Measurements from ENCODE around the gene HEATR3. TPM values are rescaled to one million over a fixed set of nuclear protein-coding genes. Genes with fewer than 3 reads are reported as not detected.

The HEATR3 gene
- total RNA-seq, 4 donors from 2014 or later: 17.6 to 42.2 (median 25.8) TPM

DNA sequence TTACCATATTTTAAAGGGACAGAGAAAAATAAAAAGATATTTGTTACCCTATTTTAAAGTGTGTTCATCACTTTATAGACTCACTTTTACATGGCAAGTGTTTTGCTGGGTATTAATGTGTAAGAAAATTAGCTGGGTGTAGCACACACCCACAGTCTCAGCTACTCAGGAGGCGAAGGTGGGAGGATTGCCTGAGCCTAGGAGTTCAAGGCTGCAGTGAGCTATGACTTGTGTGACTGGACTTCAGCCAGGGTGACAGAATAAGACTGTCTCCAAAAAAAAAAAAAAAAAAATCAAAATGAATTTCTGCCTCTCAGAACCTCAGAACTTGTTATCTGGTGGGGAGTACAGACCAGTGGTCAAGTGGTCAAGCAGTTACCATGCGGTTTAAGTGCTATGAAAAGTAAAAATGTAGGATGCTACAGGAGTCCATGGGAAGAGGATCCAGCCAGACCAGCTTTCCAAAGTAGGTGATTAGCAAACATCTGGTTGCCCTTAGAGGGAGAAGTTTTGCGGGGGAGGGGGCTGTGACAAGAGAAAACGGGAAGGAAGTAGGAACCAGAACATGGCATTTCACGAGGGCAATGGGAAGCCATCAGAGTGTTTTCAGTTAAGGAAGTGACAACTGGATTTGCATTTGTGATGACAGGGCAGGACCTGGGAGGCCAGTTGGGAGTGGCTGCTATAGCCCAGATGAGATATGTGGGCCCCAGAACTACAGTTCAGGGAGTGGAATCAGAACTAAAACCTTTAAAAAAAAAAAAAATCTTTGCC, 26.8 kb upstream of the HEATR3 start:
- H3K27ac ChIP-seq: peak overlapping the region; percentile 41 to 73 (median 56)
- H3K36me3 ChIP-seq: no peaks in the 10 kb centered on the region
- H3K27me3 ChIP-seq: no peaks in the 10 kb centered on the region
- H3K9me3 ChIP-seq: no peaks in the 10 kb centered on the region
- peak; percentile 60 for DNase-seq
- WGBS, 2 donors (ENCODE audit: low coverage in 1 of 2): 49 to 52% methylated on average over 4 to 5 of the region's 5 CpGs
- no peak overlapping the region for H3K4me3 ChIP-seq
- in situ Hi-C loops (cut with MboI; ENCODE audit: low pct_ligation_motif_present in 1 of 4, low pct_unique_long_range_greater_than_20kb in 1 of 4, low sequenced_read_pairs in 3 of 4) (loop anchor here in 1 of 4 donors (25.0 kb wide), 1 partner anchor 323 kb away; the partner anchor contains the start of gene BRD7), intact Hi-C loops (cut with DNase I; ENCODE audit: low total_unique reads) (no loop called here)
- peaks cover 0 to 47% (median 27%) of the 10 kb centered on the region in 4 donors for H3K4me1 ChIP-seq
- no peak for TF ChIP-seq POLR2A (IDR thresholded peaks at IDR 0.05)
- no peak for TF ChIP-seq EP300 (IDR thresholded peaks at IDR 0.05; ENCODE audit: low read depth)
- no peak for TF ChIP-seq POLR2AphosphoS5 (IDR thresholded peaks at IDR 0.05)
- TF ChIP-seq, protein P1, sequence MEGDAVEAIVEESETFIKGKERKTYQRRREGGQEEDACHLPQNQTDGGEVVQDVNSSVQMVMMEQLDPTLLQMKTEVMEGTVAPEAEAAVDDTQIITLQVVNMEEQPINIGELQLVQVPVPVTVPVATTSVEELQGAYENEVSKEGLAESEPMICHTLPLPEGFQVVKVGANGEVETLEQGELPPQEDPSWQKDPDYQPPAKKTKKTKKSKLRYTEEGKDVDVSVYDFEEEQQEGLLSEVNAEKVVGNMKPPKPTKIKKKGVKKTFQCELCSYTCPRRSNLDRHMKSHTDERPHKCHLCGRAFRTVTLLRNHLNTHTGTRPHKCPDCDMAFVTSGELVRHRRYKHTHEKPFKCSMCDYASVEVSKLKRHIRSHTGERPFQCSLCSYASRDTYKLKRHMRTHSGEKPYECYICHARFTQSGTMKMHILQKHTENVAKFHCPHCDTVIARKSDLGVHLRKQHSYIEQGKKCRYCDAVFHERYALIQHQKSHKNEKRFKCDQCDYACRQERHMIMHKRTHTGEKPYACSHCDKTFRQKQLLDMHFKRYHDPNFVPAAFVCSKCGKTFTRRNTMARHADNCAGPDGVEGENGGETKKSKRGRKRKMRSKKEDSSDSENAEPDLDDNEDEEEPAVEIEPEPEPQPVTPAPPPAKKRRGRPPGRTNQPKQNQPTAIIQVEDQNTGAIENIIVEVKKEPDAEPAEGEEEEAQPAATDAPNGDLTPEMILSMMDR (IDR thresholded peaks at IDR 0.05): no peak

- in situ Hi-C loops (cut with MboI; ENCODE audit: low pct_ligation_motif_present in 1 of 4, low pct_unique_long_range_greater_than_20kb in 1 of 4, low sequenced_read_pairs in 3 of 4) (loop anchor here in 1 of 4 donors (25.0 kb wide), 1 partner anchor 322 kb away; the partner anchor contains the start of gene BRD7), intact Hi-C loops (cut with DNase I; ENCODE audit: low total_unique reads) (no loop called here)
- H3K9me3 ChIP-seq: no peaks in the 10 kb centered on the region
- peaks cover 0 to 43% (median 25%) of the 10 kb centered on the region in 4 donors for H3K4me1 ChIP-seq
- 72 to 73% methylated on average over 2 to 8 of the region's 8 CpGs for WGBS, 2 donors (ENCODE audit: low coverage in 1 of 2)
- TF ChIP-seq POLR2AphosphoS5 (IDR thresholded peaks at IDR 0.05) (no peak), EP300 (IDR thresholded peaks at IDR 0.05; ENCODE audit: low read depth) (no peak), POLR2A (IDR thresholded peaks at IDR 0.05) (no peak)
- TF ChIP-seq, protein P1 (IDR thresholded peaks at IDR 0.05): no peak
- no peak for DNase-seq
- H3K4me3 ChIP-seq: no peak overlapping the region
- peak overlapping the region in 2 of 4 donors; percentile 41 to 73 for H3K27ac ChIP-seq
- no peaks in the 10 kb centered on the region for H3K36me3 ChIP-seq
- H3K27me3 ChIP-seq: no peaks in the 10 kb centered on the region
Measured at GRCh38 chr16:50040018-50040417, 25.8 kb upstream of the HEATR3 start.

GRCh38 chr16:50040710-50041109, 25.1 kb upstream of the HEATR3 start:
- H3K9me3 ChIP-seq: no peaks in the 10 kb centered on the region
- TF ChIP-seq EP300 (IDR thresholded peaks at IDR 0.05; ENCODE audit: low read depth): no peak
- no peaks in the 10 kb centered on the region for H3K36me3 ChIP-seq
- H3K4me1 ChIP-seq: peaks cover 0 to 38% (median 23%) of the 10 kb centered on the region in 4 donors
- in situ Hi-C loops (cut with MboI; ENCODE audit: low pct_ligation_motif_present in 1 of 4, low pct_unique_long_range_greater_than_20kb in 1 of 4, low sequenced_read_pairs in 3 of 4): loop anchor here in 1 of 4 donors (25.0 kb wide), 1 partner anchor 322 kb away; the partner anchor contains the start of gene BRD7
- no peak for DNase-seq
- no peaks in the 10 kb centered on the region for H3K27me3 ChIP-seq
- H3K27ac ChIP-seq: no peak overlapping the region
- no peak overlapping the region for H3K4me3 ChIP-seq
- 56% methylated on average over 1 of the region's 1 CpG; no CpG with 5 or more reads in 1 of the 2 donors for WGBS, 2 donors (ENCODE audit: low coverage in 1 of 2)
- intact Hi-C loops (cut with DNase I; ENCODE audit: low total_unique reads): no loop called here

DNA sequence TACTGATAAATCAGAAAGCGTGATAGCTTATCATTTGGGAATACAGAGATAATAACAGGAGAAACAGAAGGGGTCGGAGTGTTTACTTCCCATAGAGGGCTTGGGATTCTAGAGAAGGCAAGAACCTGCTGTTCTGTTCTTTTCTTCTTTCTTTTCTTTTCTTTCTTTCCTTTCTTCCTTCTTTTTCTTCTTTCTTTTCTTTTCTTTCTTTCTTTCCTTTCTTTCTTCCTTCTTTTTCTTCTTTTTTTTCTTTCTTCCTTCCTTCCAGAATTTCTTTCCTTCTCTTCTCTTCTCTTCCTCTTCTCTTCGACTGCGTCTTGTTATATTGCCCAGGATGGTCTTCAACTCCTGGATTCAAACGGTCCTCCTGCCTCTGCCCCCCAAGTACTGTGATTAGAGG, 22.4 kb upstream of the HEATR3 start:
- DNase-seq: no peak
- Histone ChIP-seq H3K27me3 (no peaks in the 10 kb centered on the region), H3K4me3 (no peak overlapping the region), H3K27ac (no peak overlapping the region), H3K36me3 (no peaks in the 10 kb centered on the region), H3K9me3 (no peaks in the 10 kb centered on the region), H3K4me1 (peaks cover 0 to 16% (median 7%) of the 10 kb centered on the region in 4 donors)
- TF ChIP-seq, protein P1 (IDR thresholded peaks at IDR 0.05): no peak
- no peak for TF ChIP-seq POLR2A (IDR thresholded peaks at IDR 0.05)
- TF ChIP-seq EP300 (IDR thresholded peaks at IDR 0.05; ENCODE audit: low read depth): no peak
- TF ChIP-seq POLR2AphosphoS5 (IDR thresholded peaks at IDR 0.05): no peak
- intact Hi-C loops (cut with DNase I; ENCODE audit: low total_unique reads) (no loop called here), in situ Hi-C loops (cut with MboI; ENCODE audit: low pct_ligation_motif_present in 1 of 4, low pct_unique_long_range_greater_than_20kb in 1 of 4, low sequenced_read_pairs in 3 of 4) (loop anchor here in 1 of 4 donors (25.0 kb wide), 1 partner anchor 319 kb away; the partner anchor contains the start of gene BRD7)
- 94% methylated on average over 5 of the region's 5 CpGs for WGBS, 2 donors (ENCODE audit: low coverage in 1 of 2)

All from transverse colon (tissue), 4 donors.